Prostate gland (tissue), 2 donors: Measurements from ENCODE around the gene EXD2. TPM values are rescaled to one million over a fixed set of nuclear protein-coding genes. Genes with fewer than 3 reads are reported as not detected.
A peak's percentile ranks its signal among the peaks of the same experiment; 100 is the strongest.

Source experiments
- DNase-seq: peaks from one replicate; pipeline ENCODE4 v3.0.0-alpha.2; 2019; ENCODE audit warnings: low spot score
- H3K27ac ChIP-seq, 2 donors: fragments of 200-600 bp; sonication (generic); 2 replicates each; pipeline ENCODE4 v1.5.1; 2017 to 2019
- H3K27me3 ChIP-seq: fragments of 200-600 bp; sonication (generic); replicated peaks from 2 replicates; pipeline ENCODE4 v1.5.1; 2019; ENCODE audit not compliant: insufficient read depth
- H3K36me3 ChIP-seq, 2 donors: fragments of 200-600 bp; sonication (generic); 1 replicate in 1 of 2; 2 replicates in 1 of 2; pipeline versions ENCODE4 v1.5.1 to v1.8.1; 2017 to 2019
- H3K4me1 ChIP-seq: fragments of 200-600 bp; sonication (generic); replicated peaks from 2 replicates; pipeline ENCODE4 v1.5.1; 2019
- H3K4me3 ChIP-seq, 2 donors: fragments of 200-600 bp; sonication (generic); 2 replicates each; pipeline ENCODE4 v1.5.1; 2017 to 2019
- H3K9me3 ChIP-seq: fragments of 200-600 bp; sonication (generic); 2 replicates; pipeline ENCODE4 v1.5.1; 2017
- POLR2A ChIP-seq: fragments of 450-650 bp; IDR thresholded peaks from one replicate; pipeline ENCODE4 v1.6.1; 2016; ENCODE audit warnings: antibody characterized with exemption, mild to moderate bottlenecking
- POLR2AphosphoS5 ChIP-seq: sonication (generic); formaldehyde crosslinking; IDR thresholded peaks from one replicate; pipeline ENCODE4 v1.6.1; 2017; ENCODE audit warnings: antibody characterized with exemption
- WGBS: methylation state at CpG from one replicate; pipeline ENCODE4 v1.1.5; 2018; 5-methylcytosine and 5-hydroxymethylcytosine counted together
- intact Hi-C: fragments of 100-400 bp; cut with DNase I; formaldehyde crosslinking; loops from one replicate; pipeline ENCODE4 v1.14.2; 2022
- total RNA-seq, 2 donors: library from RNA; depleted of rRNA; stranded (reverse); fragments of >200 nt; gene quantifications; one replicate each; pipeline ENCODE4 v1.1.0, GENCODE V29; 2016
- TF ChIP-seq, protein P1 (sequence below), 4 experiments: fragments of 200-600 bp in 2 of 4; fragments of 450-650 bp in 2 of 4; sonication (generic) in 2 of 4; IDR thresholded peaks; 1 replicate in 3 of 4; 2 replicates in 1 of 4; pipeline ENCODE4 v1.5.1; 2016 to 2019; ENCODE audit warnings: antibody characterized with exemption in 4 of 4, mild to moderate bottlenecking in 2 of 4, moderate library complexity in 2 of 4

EXD2 gene, protein sequence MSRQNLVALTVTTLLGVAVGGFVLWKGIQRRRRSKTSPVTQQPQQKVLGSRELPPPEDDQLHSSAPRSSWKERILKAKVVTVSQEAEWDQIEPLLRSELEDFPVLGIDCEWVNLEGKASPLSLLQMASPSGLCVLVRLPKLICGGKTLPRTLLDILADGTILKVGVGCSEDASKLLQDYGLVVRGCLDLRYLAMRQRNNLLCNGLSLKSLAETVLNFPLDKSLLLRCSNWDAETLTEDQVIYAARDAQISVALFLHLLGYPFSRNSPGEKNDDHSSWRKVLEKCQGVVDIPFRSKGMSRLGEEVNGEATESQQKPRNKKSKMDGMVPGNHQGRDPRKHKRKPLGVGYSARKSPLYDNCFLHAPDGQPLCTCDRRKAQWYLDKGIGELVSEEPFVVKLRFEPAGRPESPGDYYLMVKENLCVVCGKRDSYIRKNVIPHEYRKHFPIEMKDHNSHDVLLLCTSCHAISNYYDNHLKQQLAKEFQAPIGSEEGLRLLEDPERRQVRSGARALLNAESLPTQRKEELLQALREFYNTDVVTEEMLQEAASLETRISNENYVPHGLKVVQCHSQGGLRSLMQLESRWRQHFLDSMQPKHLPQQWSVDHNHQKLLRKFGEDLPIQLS
- total RNA-seq = 10 to 100 TPM; 22.7 to 25.3 TPM

DNA sequence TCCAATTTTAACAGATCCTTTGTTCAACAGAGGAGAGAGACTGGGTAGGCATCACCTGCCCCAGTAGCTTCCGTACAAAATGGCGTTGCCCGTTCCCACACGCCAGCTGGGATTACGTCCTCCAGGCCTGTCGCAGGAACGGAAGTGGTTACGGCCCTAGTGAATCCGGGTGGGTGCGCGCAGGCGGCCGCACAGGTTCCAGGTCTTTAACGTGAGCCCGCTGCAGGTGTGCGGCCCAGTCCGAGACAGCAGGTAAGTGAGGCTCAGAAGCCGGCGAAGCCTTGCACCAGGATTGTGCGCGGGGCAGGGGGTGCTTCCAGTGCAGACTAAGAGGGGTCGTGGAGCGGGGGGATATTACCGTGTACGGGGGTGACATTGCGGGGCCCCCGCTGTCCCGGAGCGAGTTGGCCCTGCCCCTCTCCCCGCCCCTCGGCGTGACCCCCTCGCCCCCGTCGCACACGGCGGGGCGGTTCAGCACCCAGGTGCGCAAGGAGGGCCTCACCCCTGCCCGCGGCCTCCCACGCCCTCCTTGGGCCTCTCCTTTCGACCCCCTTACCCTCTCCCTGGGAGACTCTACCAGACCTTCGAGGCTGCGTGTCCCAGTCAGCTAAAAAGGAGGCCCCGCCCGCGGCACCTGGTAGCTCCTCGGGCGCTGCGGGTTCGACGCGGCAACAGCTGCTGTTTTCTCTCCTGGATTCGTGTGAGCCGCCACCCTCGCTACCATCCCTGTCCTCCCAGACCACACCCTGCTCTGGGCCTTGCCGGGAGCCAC is at the start of gene EXD2:
Gene EXD2 (plus strand): TSS at position 159 of the 772 bp plus-strand sequence. CDS start 17,973 bp downstream, outside the sequence.
- WGBS = under 1% methylated on average over 54 of the region's 58 CpGs
- TF ChIP-seq, protein P1, sequence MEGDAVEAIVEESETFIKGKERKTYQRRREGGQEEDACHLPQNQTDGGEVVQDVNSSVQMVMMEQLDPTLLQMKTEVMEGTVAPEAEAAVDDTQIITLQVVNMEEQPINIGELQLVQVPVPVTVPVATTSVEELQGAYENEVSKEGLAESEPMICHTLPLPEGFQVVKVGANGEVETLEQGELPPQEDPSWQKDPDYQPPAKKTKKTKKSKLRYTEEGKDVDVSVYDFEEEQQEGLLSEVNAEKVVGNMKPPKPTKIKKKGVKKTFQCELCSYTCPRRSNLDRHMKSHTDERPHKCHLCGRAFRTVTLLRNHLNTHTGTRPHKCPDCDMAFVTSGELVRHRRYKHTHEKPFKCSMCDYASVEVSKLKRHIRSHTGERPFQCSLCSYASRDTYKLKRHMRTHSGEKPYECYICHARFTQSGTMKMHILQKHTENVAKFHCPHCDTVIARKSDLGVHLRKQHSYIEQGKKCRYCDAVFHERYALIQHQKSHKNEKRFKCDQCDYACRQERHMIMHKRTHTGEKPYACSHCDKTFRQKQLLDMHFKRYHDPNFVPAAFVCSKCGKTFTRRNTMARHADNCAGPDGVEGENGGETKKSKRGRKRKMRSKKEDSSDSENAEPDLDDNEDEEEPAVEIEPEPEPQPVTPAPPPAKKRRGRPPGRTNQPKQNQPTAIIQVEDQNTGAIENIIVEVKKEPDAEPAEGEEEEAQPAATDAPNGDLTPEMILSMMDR (IDR thresholded peaks at IDR 0.05) = no peak
- TF ChIP-seq POLR2A (peak; percentile 28), POLR2AphosphoS5 (peak; percentile 89)
- peak; percentile 90 for DNase-seq
- Histone ChIP-seq H3K9me3 (no peaks in the 10 kb centered on the region), H3K4me1 (no peaks in the 10 kb centered on the region), H3K4me3 (peak within 1 kb of the TSS; percentile 72 to 78), H3K27me3 (no peaks in the 10 kb centered on the region), H3K27ac (peak within 1 kb of the TSS; percentile 83), H3K36me3 (no peaks in the 10 kb centered on the region)
- intact Hi-C loops = no loop called here

DNA sequence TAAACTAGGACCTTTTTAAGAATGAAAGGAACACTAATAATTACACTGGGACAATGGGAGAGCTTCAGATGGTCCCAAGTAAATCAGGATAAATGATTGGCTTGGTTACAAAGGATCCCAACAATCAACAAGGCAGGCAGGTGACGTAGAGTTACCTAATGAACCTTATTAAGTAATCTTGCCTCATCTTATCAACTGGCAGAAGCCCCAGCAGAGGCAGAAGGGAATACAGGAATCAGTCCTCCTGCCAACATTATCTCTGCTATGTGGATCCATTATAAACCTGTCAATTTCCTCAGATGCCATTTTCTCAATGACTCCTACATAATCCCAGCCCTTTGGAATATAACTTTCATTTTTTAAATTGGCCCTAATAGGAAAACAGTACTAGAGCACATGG is 49.7 kb upstream of the EXD2 start:
- Histone ChIP-seq H3K4me1 (no peaks in the 10 kb centered on the region), H3K4me3 (no peak overlapping the region), H3K9me3 (no peaks in the 10 kb centered on the region), H3K27me3 (no peaks in the 10 kb centered on the region), H3K27ac (no peak overlapping the region), H3K36me3 (no peaks in the 10 kb centered on the region)
- TF ChIP-seq POLR2A = no peak
- TF ChIP-seq POLR2AphosphoS5 = no peak
- TF ChIP-seq, protein P1 (IDR thresholded peaks at IDR 0.05) = no peak
- intact Hi-C loops = no loop called here
- WGBS = 61% methylated on average over 1 of the region's 1 CpG
- DNase-seq = no peak

DNA sequence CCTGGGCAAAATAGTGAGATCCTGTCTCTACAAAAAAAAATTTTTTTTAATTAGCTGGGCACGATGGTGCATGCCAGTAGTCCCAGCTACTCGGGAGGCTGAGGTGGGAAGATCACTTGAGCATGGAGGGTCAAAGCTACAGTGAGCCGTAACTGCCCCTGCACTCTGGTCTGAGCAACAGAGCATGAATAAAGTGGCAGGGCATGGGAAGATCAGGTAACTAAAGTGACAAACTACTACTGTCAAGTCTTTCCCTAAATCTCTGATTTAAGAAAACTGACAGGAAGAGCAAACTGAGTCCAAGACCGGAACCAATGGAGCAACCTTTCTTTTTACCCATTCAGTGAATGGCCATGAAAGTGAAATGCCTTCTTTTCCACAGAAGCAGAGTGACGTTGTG is 49.2 kb upstream of the EXD2 start:
- no peak for DNase-seq
- WGBS = 79% methylated on average over 5 of the region's 5 CpGs
- Histone ChIP-seq H3K36me3 (no peaks in the 10 kb centered on the region), H3K27ac (no peak overlapping the region), H3K4me1 (no peaks in the 10 kb centered on the region), H3K4me3 (no peak overlapping the region), H3K27me3 (no peaks in the 10 kb centered on the region), H3K9me3 (no peaks in the 10 kb centered on the region)
- intact Hi-C loops = no loop called here
- TF ChIP-seq, protein P1 (IDR thresholded peaks at IDR 0.05) = no peak
- no peak for TF ChIP-seq POLR2AphosphoS5
- no peak for TF ChIP-seq POLR2A

DNA sequence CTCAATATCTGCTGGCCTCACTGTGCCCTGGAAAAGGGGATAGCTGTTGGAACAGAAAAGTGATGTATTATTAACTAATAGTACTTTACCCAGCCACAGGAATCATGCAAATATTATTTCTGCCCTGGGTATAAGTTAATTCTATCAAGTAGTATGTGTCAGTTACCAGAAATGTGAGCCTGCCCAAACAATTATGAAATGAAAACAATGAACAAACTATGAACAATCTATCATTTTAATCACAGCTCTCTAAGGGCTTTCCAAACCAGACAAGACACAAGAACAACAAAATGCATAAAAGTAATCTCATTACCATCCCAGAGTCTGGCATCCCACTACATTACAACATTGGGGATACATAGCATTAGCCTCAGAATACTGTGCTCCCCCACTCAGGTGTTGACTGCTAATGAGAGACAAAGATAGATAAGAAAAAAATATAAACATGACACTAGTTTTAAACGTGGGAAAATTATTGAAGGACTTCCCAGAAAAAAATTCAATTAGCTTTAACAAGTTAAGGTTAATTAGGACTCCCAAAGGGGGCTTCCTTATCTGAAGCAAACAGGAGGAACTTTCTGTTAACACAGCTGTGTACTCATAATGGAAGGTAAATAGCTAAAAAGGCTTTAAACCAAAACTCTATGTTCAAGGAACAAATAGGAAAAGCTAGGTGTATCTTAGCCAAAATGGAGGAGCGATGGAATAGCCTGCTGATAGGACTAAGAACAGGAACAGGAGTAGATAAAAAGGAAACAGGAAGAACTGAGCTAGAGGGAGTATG is 41.6 kb upstream of the EXD2 start:
- WGBS = 30% methylated on average over 2 of the region's 2 CpGs
- Histone ChIP-seq H3K36me3 (no peaks in the 10 kb centered on the region), H3K4me3 (no peak overlapping the region), H3K9me3 (no peaks in the 10 kb centered on the region), H3K27me3 (no peaks in the 10 kb centered on the region), H3K27ac (peak overlapping the region in 1 of 2 donors; percentile 97), H3K4me1 (peaks cover 11% of the 10 kb centered on the region)
- no peak for DNase-seq
- TF ChIP-seq POLR2A = no peak
- TF ChIP-seq, protein P1 (IDR thresholded peaks at IDR 0.05) = no peak
- no peak for TF ChIP-seq POLR2AphosphoS5
- intact Hi-C loops = no loop called here
